Measurements from ENCODE around the gene ETS1.
A peak's percentile ranks its signal among the peaks of the same experiment; 100 is the strongest.

Gene ETS1

GRCh38 chr11:128500493-128500892 lies 86.9 kb downstream of the ETS1 start:
- DNase-seq (ENCODE audit: low read depth): no peak

GRCh38 chr11:128499613-128500253 lies 87.6 kb downstream of the ETS1 start:
- no peak for DNase-seq (ENCODE audit: low read depth)

- DNase-seq (ENCODE audit: low read depth): peak; percentile 80
Observed at GRCh38 chr11:128498721-128499245, 88.6 kb downstream of the ETS1 start.

- DNase-seq (ENCODE audit: low read depth): no peak
Observed at GRCh38 chr11:128497776-128498095, 89.6 kb downstream of the ETS1 start.

GRCh38 chr11:128497061-128497775 lies 90.1 kb downstream of the ETS1 start:
- peak; percentile 99 for DNase-seq (ENCODE audit: low read depth)

- no peak for DNase-seq (ENCODE audit: low read depth)
Observed at GRCh38 chr11:128496692-128497060, 90.7 kb downstream of the ETS1 start.

GRCh38 chr11:128496249-128496648 lies 91.1 kb downstream of the ETS1 start:
- no peak for DNase-seq (ENCODE audit: low read depth)

- DNase-seq (ENCODE audit: low read depth): no peak
Observed at GRCh38 chr11:128494418-128495332, 92.7 kb downstream of the ETS1 start.

GRCh38 chr11:128493570-128493965 lies 93.8 kb downstream of the ETS1 start:
- DNase-seq (ENCODE audit: low read depth): peak; percentile 48

GRCh38 chr11:128492903-128493569 lies 94.3 kb downstream of the ETS1 start:
- DNase-seq (ENCODE audit: low read depth): no peak

- DNase-seq (ENCODE audit: low read depth): peak; percentile 63
Observed at GRCh38 chr11:128492461-128492860, 94.9 kb downstream of the ETS1 start.

GRCh38 chr11:128491195-128491936 lies 96.0 kb downstream of the ETS1 start:
- no peak for DNase-seq (ENCODE audit: low read depth)

- no peak for DNase-seq (ENCODE audit: low read depth)
Observed at GRCh38 chr11:128490092-128490491, 97.3 kb downstream of the ETS1 start.

GRCh38 chr11:128488471-128488870 lies 98.9 kb downstream of the ETS1 start:
- peak; percentile 95 for DNase-seq (ENCODE audit: low read depth)

- no peak for DNase-seq (ENCODE audit: low read depth)
Observed at GRCh38 chr11:128487978-128488377, 99.4 kb downstream of the ETS1 start.

GRCh38 chr11:128484172-128484571 lies 103.2 kb downstream of the ETS1 start:
- DNase-seq (ENCODE audit: low read depth): no peak

- DNase-seq (ENCODE audit: low read depth): no peak
Observed at GRCh38 chr11:128483211-128483788, 104.1 kb downstream of the ETS1 start.

- DNase-seq (ENCODE audit: low read depth): peak; percentile 70
Observed at GRCh38 chr11:128482512-128483191, 104.7 kb downstream of the ETS1 start.

GRCh38 chr11:128482092-128482491 lies 105.3 kb downstream of the ETS1 start:
- no peak for DNase-seq (ENCODE audit: low read depth)

- peak; percentile 91 for DNase-seq (ENCODE audit: low read depth)
Observed at GRCh38 chr11:128481135-128481534, 106.2 kb downstream of the ETS1 start.
